Measurements from ENCODE around the gene MOB2. TPM values are rescaled to one million over a fixed set of nuclear protein-coding genes. Genes with fewer than 3 reads are reported as not detected.

The MOB2 gene, protein sequence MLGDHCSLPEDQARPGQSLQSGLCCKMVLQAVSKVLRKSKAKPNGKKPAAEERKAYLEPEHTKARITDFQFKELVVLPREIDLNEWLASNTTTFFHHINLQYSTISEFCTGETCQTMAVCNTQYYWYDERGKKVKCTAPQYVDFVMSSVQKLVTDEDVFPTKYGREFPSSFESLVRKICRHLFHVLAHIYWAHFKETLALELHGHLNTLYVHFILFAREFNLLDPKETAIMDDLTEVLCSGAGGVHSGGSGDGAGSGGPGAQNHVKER
- polyA plus RNA-seq: 42.0 TPM

DNA sequence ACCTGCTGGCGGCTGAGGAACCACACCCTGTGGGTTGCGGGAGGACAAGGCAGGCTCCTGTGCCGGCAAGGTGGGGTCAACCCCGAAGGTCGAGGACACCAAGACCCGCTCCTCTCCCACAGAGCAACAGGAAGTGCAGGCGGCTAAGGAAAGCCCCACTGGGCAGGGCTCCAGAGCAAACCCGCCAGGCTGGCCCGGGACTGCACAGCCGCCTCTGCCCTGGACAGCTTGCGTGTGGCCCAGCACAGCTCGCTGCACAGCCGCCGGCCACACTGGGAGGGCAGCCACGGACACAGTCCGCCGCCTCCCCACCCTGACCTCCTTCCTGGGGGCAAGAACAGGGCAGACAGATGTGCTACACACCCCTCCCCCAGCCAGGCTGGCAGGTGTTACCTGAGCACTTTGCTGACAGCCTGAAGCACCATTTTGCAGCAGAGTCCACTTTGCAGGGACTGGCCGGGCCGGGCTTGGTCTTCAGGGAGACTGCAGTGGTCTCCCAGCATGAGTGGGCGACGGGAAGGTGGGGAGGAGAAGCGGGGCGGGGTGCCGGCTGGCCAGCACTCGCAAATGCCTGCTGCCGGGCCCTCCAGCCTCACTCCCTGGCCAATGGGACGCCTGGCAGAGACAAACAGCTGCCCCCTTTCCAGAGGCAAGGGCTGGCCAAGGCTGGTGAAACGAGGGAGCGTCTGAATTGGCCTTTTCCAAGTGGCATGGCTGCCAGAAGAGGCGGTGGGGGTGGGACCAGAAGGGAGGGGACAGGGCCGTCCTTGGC lies at the start of gene MOB2:
Gene MOB2, minus strand, starts transcription at position 726 of the 772 bp plus-strand sequence. Its CDS starts 223 bp downstream, at position 503.
- Mint-ChIP-seq H3K9me3 (no peaks in the 10 kb centered on the region), H3K27ac (peak within 1 kb of the TSS in 1 of 3 donors; percentile 64), H3K36me3 (peaks cover 1% of the 10 kb centered on the region), H3K4me1 (peaks cover 8 to 17% (median 13%) of the 10 kb centered on the region in 3 donors), H3K27me3 (no peaks in the 10 kb centered on the region), H3K4me3 (peak within 1 kb of the TSS in 3 of 4 donors; percentile 41 to 84 (median 79))

DNA sequence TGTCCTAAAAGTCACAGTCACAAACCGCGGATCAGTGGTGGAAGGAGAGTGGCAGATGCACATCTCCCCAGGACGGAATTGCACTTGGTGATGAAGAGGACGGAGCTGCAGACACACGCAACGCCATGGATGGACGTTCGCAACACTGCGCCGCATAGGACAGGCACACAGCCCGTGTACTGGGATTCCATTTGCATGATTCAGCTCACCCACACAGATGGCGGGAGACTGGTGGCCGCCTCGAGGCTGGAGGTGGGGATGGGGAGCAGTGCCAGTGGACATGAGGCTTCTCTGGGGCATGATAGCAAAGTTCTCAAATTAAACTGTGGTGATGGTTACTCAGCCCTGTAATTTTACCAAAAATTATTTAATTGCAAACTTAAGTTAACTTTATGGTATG lies 48.1 kb upstream of the MOB2 start:
- Mint-ChIP-seq H3K36me3 (no peaks in the 10 kb centered on the region), H3K9me3 (peaks cover 0 to 1% (median 0%) of the 10 kb centered on the region in 3 donors), H3K27me3 (peaks cover 11% of the 10 kb centered on the region), H3K4me1 (peaks cover 5 to 17% (median 5%) of the 10 kb centered on the region in 3 donors), H3K27ac (no peak overlapping the region), H3K4me3 (no peak overlapping the region)

DNA sequence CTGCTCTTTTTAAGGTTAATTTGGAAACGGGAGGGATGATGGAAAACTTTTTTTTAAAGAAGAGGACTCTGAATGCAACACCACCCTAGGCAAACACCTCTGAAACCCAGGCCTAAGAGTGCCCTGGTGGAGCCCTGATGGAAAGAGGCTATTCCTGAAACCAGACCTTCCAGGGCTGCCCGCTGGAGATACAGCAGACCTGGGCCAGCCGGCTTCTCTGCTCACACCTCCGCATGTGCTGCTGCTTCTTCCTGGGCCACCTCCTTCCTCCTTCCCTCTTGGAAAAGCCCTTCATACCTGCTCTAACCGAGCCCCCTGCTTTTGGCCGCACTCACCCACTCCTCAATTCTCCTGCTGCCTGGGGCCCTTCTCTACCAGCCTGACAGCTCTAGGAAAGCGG lies 47.6 kb upstream of the MOB2 start:
- Mint-ChIP-seq H3K36me3 (no peaks in the 10 kb centered on the region), H3K4me3 (no peak overlapping the region), H3K4me1 (peaks cover 5 to 17% (median 5%) of the 10 kb centered on the region in 3 donors), H3K27ac (no peak overlapping the region), H3K9me3 (peaks cover 0 to 1% (median 0%) of the 10 kb centered on the region in 3 donors), H3K27me3 (peaks cover 9% of the 10 kb centered on the region)

DNA sequence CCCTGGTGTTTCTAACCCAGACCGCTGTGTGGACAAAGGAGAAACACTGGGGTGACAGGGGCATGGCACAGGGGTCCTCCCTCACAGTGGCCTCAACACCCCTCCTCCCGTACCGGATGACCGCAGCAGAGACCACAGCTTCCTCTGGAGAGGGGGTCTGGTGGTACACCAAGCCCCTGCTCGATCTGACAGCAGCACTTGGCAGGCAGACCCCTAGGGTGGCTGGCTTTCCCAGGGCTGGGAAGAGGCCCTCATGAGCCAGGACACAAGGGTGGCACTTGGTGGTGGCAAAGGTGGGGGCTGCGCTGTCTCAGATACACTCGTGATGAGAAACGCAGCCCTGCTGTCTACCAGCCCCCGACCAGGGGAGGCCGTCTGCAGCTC lies 46.8 kb upstream of the MOB2 start:
- H3K4me3 Mint-ChIP-seq: peak overlapping the region in 1 of 4 donors; percentile 17
- H3K27me3 Mint-ChIP-seq: peaks cover 7% of the 10 kb centered on the region
- peaks cover under 1% of the 10 kb centered on the region for H3K36me3 Mint-ChIP-seq
- peaks cover 5 to 17% (median 7%) of the 10 kb centered on the region in 3 donors for H3K4me1 Mint-ChIP-seq
- H3K9me3 Mint-ChIP-seq: no peaks in the 10 kb centered on the region
- H3K27ac Mint-ChIP-seq: no peak overlapping the region

DNA sequence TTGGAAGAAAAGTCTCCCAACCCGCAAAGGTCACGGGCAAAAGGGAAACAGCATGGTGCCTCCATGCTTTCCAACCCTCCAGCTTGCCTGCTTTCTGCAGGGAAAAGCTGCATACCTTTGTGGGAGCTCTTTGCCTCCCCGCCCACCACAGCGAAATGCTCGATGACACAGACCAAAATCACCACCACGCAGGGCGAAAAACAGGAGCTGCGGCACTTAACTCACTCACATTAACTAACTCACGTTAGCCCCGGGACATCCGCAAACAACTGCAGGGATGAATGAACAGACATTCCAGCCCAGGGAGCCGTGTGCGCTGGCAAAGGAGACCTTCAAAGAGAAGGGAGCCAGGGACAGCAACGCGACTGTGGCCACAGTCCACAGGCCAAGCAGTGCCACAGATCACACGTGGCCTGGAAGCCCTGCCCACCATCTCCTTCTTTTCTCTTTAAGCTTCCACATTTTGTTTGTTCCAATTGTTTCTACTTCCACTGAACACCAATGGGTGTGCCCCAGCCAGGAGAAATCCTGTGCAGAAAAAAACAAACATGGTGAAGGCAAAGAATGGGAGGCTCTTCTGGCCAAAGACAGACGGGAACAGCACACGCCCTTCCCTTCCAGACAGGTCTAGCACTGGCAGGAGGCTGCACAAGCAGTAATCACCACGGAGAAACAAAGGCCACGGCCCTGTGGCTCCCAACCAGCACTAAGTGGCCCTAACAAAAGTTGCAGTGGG lies 46.2 kb upstream of the MOB2 start:
- Mint-ChIP-seq H3K27me3 (peaks cover 2% of the 10 kb centered on the region), H3K36me3 (peaks cover 1% of the 10 kb centered on the region), H3K9me3 (no peaks in the 10 kb centered on the region), H3K4me1 (peaks cover 9 to 17% (median 10%) of the 10 kb centered on the region in 3 donors), H3K27ac (no peak overlapping the region), H3K4me3 (peak overlapping the region in 1 of 4 donors; percentile 17)

DNA sequence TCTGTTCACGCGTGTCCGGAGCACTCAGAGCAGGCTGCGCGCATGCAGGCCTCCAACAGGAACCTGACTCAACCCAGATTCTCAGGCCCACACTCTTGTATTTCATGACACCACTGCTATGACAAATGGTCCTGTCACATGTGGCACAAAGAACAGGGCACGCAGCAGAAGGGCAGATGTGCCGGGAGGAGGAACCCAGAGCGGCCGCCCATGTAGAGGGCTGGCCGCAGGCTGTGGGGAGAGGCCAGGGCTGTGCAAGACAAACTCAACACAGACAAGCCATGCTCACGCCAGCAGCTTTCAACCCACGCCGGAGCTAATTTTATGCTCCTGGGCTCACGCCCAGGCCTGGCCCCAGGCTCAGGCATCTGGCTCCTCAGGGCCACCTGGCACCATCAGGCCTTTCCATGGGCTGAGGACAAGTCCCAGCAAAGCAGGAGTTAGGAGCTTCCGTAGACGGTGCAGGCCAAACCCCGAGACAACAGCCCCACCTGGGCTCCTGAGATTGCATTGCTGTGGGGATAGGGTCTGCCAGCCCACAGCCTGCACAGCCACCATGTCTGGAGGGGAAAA lies 45.5 kb upstream of the MOB2 start:
- peaks cover 9 to 16% (median 10%) of the 10 kb centered on the region in 3 donors for H3K4me1 Mint-ChIP-seq
- peaks cover 1% of the 10 kb centered on the region for H3K36me3 Mint-ChIP-seq
- H3K9me3 Mint-ChIP-seq: no peaks in the 10 kb centered on the region
- no peaks in the 10 kb centered on the region for H3K27me3 Mint-ChIP-seq
- H3K4me3 Mint-ChIP-seq: no peak overlapping the region
- H3K27ac Mint-ChIP-seq: peak overlapping the region in 1 of 3 donors; percentile 73

DNA sequence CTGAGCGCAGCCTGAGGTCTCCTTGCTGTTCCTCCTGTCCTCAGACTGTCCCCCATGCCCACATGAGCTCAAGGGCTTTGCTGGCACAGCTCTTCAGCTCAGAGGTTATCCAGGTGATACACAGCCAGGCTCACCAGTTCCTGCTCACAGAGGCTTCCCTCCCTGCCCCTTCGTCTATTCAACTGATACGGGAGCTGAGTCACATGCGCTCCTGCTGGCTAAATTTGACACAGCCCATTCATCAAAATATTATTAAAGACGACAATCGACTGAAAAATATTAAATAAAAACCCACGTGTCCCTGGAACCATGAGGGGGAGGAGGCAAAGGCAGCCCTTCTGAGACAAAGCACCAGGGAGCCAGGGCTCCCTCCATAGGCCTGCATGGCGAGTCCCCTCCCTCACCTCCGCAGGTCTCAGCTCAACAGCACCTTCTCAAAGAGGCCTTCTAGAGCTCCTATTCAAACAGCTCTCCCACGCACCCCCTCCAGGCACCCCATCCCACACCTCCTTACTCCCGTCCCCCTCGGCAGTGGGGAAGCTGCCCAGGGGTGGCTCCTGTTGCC lies 45.0 kb upstream of the MOB2 start:
- H3K9me3 Mint-ChIP-seq: no peaks in the 10 kb centered on the region
- H3K36me3 Mint-ChIP-seq: peaks cover 1% of the 10 kb centered on the region
- H3K27me3 Mint-ChIP-seq: no peaks in the 10 kb centered on the region
- H3K4me1 Mint-ChIP-seq: peaks cover 10 to 16% (median 10%) of the 10 kb centered on the region in 3 donors
- peak overlapping the region in 1 of 4 donors; percentile 26 for H3K4me3 Mint-ChIP-seq
- H3K27ac Mint-ChIP-seq: peak overlapping the region in 2 of 3 donors; percentile 51 to 73

DNA sequence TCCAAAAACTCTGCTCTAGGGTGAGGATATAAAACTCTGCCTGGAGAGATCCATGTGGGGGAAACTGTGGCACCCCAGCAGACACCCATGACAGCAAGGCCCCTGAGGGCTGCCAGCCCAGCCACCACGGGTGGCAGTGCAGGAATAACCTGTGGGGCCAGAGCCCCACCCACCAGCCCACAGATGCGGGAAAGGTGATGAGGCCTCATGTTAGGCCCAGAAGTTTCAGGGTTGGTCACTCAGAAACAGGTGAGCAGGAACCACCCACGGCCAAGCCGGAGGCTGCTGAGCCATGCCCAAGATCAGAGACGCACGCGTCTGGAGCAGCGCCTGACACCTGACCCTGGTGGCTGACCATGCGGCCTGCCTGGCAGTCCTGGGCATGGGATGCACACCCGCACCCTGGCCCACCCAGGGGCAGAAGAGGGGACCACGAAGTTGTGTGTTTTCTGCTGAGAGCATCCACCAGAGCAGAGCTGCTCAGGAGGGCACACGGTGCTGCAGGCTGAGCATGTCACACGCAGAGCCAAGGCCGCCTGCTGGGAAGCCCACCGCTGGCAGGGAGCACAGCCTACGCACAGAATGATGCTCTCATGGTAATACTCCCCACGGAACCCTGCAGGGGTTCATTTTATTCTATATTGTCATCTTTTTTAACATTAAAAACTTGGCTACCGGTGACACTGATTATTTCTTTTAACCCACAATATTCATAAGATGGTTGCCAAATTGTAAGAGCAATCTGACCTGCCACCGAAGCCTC lies 44.3 kb upstream of the MOB2 start:
- peaks cover 10 to 15% (median 14%) of the 10 kb centered on the region in 3 donors for H3K4me1 Mint-ChIP-seq
- H3K27me3 Mint-ChIP-seq: no peaks in the 10 kb centered on the region
- peak overlapping the region in 1 of 4 donors; percentile 26 for H3K4me3 Mint-ChIP-seq
- H3K36me3 Mint-ChIP-seq: peaks cover 1% of the 10 kb centered on the region
- peak overlapping the region in 1 of 3 donors; percentile 51 for H3K27ac Mint-ChIP-seq
- no peaks in the 10 kb centered on the region for H3K9me3 Mint-ChIP-seq

DNA sequence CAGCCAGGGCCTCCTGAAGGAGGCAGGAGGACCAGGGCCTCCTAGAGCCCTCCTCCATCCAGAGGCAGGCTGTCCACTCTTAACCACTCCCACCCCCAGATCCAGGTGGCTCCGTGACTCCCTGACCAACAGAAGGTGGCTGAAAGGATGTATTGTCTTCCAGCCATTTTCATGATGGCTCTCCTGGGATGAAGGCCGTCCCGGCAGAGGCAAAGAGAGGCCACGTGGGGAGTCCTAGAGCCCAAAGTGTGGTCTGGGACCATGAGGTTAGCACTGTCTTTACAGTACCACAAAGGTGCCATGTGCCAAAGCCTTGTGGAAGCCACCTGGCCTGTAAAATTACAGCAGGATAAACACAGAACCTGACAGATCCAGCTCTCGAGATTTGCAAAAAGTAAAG lies 43.2 kb upstream of the MOB2 start:
- peaks cover 10% of the 10 kb centered on the region in 3 donors for H3K4me1 Mint-ChIP-seq
- no peak overlapping the region for H3K27ac Mint-ChIP-seq
- peaks cover 1% of the 10 kb centered on the region for H3K36me3 Mint-ChIP-seq
- H3K4me3 Mint-ChIP-seq: no peak overlapping the region
- H3K9me3 Mint-ChIP-seq: no peaks in the 10 kb centered on the region
- no peaks in the 10 kb centered on the region for H3K27me3 Mint-ChIP-seq

DNA sequence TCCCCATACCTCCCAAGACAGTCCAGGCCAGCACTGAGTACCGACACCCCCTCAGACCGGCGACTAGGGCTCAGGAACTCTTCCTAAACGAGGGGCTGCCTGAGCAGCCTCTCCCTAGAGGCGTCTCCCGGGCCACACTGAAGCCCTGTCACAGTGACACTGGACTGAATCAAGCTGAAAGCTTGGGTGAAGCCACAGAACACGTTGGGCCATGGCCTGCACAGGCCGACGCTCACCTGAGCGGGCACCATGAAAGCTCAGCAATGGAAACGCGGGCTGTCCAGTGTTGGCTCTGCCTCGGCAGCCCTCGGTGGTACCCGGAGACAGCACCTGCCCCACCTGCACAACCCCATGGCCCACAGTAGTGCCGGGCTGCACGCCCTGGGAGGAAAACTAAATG lies 42.7 kb upstream of the MOB2 start:
- H3K27ac Mint-ChIP-seq: peak overlapping the region in 1 of 3 donors; percentile 71
- H3K4me3 Mint-ChIP-seq: no peak overlapping the region
- no peaks in the 10 kb centered on the region for H3K27me3 Mint-ChIP-seq
- H3K36me3 Mint-ChIP-seq: peaks cover 1% of the 10 kb centered on the region
- peaks cover 8 to 10% (median 10%) of the 10 kb centered on the region in 3 donors for H3K4me1 Mint-ChIP-seq
- H3K9me3 Mint-ChIP-seq: no peaks in the 10 kb centered on the region

DNA sequence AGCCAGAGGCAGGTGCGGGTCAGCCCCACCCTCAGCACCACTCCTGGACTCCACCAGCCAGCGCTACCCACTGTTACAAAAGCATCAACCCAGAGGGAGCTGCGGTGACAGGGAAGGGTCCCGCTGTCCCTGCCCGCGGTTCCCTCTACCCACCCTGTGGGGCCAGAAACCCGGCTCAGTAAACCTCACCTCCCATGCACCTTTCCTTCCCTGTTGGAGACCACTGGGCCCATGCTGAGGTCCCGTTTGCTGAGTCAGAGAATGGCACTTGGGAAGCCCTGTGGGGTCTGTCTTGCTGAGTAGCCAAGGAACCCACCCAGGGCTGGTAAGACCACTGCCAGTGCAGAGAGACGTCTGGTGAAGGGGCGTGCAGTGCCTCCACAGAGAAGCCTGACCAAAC lies 42.1 kb upstream of the MOB2 start:
- Mint-ChIP-seq H3K27me3 (no peaks in the 10 kb centered on the region), H3K4me3 (no peak overlapping the region), H3K36me3 (peaks cover 1% of the 10 kb centered on the region), H3K9me3 (no peaks in the 10 kb centered on the region), H3K4me1 (peaks cover 12 to 16% (median 12%) of the 10 kb centered on the region in 3 donors), H3K27ac (peak overlapping the region in 1 of 3 donors; percentile 71)

DNA sequence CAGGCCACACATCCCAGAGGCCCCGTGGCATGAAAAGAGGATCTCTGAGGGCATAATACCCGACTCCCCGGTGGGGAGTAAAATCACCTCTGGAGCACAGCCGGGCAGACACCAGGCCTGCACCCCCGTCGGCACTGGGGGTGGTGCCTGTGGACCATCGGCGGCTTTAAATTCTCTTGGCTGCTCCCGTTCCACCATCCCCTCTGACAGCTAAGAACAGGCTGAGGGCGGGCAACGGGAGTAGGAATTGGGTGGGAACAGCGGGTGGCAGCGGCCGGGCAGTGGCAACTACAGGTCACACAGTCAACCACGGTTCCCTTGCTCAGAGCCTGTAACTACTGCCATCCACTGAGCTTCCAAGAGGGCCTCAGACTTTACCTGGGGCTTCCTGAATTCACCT lies 40.2 kb upstream of the MOB2 start:
- no peaks in the 10 kb centered on the region for H3K9me3 Mint-ChIP-seq
- no peak overlapping the region for H3K4me3 Mint-ChIP-seq
- no peaks in the 10 kb centered on the region for H3K27me3 Mint-ChIP-seq
- peaks cover 20 to 32% (median 27%) of the 10 kb centered on the region in 3 donors for H3K4me1 Mint-ChIP-seq
- no peak overlapping the region for H3K27ac Mint-ChIP-seq
- H3K36me3 Mint-ChIP-seq: peaks cover 4% of the 10 kb centered on the region

DNA sequence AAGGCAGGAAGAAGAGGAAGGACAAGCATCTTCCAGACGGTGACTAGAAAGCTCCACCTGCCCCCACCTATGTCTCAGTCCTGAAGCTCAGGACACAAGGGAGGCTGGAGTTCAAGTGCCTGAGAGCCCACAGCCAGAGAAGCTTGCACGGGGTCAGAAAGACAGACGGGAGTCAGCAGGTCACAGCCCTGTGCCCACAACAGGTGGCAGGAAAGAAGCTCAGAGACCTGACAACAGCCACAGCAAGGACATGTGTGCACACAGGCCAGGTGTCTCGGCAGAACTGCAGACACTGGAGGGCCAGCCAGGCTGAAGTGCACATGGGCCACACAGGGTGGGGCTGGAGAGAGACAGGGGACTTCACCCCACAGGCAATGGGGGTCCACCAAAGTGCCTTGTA lies 37.2 kb upstream of the MOB2 start:
- Mint-ChIP-seq H3K27me3 (no peaks in the 10 kb centered on the region), H3K27ac (peak overlapping the region; percentile 46 to 91 (median 54)), H3K4me1 (peaks cover 27 to 45% (median 38%) of the 10 kb centered on the region in 3 donors), H3K9me3 (no peaks in the 10 kb centered on the region), H3K36me3 (peaks cover 4% of the 10 kb centered on the region), H3K4me3 (peak overlapping the region in 1 of 4 donors; percentile 41)

DNA sequence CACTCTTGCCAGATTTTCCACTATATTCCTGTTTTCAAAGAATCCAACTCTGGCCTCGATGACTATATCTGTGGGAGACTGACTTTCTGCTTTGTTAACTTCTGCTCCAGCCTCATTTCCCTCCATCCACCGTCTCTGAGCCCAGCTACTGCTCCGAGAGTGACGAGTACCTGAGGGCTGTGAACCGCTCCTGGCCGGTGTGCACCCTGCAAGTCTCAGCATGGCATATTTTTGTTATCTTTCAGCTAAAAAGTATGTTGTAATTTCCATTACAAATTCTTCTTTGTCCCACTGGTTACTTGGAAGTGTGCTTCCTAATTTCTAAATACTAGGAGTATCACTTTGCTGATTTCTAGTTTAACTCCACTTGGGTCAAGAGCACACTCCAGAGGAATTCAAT lies 36.5 kb upstream of the MOB2 start:
- Mint-ChIP-seq H3K27me3 (no peaks in the 10 kb centered on the region), H3K4me3 (peak overlapping the region in 1 of 4 donors; percentile 3), H3K9me3 (no peaks in the 10 kb centered on the region), H3K27ac (peak overlapping the region in 2 of 3 donors; percentile 54 to 91), H3K4me1 (peaks cover 27 to 46% (median 36%) of the 10 kb centered on the region in 3 donors), H3K36me3 (peaks cover 3% of the 10 kb centered on the region)

All from IgD-negative memory B cell (primary cell).